ENCODE data around the gene OTP. TPM values are rescaled to one million over a fixed set of nuclear protein-coding genes. Genes with fewer than 3 reads are reported as not detected.
A peak's percentile ranks its signal among the peaks of the same experiment; 100 is the strongest.

Gene OTP
- total RNA-seq (2021) (not detected in 2 replicates), Bru-seq, nascent RNA (percentile 7 among the genes with signal in this experiment), BruChase-seq, experiment 1, labeled RNA remaining after a 2-hour chase (not detected), BruChase-seq, experiment 2, labeled RNA remaining after a 6-hour chase (percentile 7 among the genes with signal in this experiment)
- long read RNA-seq, result 0 reads

DNA sequence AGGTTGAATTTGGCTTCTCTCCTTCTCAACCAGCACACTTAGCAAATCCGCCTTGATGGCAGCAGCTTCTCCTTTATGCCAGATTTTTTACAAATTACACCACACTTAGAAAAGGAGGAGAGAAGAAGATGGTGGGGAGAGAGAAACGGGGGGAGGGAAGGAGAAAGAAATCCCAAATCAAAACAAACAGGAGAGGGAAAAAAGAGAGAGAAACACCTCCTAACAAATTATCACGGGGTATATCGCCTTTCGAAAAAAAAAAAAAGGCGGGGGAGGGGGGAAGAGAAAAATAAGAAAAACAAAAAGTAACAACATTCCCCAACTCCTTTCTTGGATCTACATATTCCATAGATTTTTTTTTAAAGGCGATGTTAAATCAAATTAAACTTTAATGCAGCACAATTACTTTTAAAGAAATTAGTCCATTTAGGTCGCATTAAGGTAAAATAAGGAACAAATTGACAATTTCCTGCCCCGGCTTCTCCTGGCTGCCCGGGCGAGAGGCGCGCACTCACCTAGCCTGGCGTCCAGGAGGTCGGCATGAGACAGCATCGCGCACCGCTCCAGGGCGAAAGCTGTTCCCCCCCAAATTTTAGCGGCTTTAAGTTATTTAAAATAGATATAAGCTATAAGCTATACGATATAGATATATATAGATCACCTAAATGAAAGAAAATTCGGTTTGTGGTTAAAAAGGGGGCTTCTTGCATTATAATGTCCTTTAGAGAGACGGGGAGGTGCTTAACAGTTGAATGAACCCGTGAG lies at the start of gene OTP:
TSS of gene OTP (minus strand) at position 716 of the 765 bp plus-strand sequence. CDS start at position 552, 164 bp downstream.
- Histone ChIP-seq H3K36me3 (ENCODE audit: insufficient read depth, low read length, poor library complexity, severe bottlenecking) (no peaks in the 10 kb centered on the region), H3K27ac (ENCODE audit: low read depth, low read length, poor library complexity, severe bottlenecking) (no peak within 1 kb of the TSS), H3K27me3 (replicated peaks; ENCODE audit: insufficient read depth, low read depth, low read length, poor library complexity) (peaks cover 100% of the 10 kb centered on the region), H3K4me3 (ENCODE audit: low read depth, low read length, poor library complexity, severe bottlenecking) (no peak within 1 kb of the TSS), H3K4me1 (ENCODE audit: insufficient read depth, low read length, poor library complexity, severe bottlenecking) (no peaks in the 10 kb centered on the region), H3K9me3 (ENCODE audit: low read depth, low read length, poor library complexity, severe bottlenecking) (no peaks in the 10 kb centered on the region)
- DNase-seq (ENCODE audit: low spot score), result no peak
- no TSS peak for BruUV-seq (replicated peaks)
- ChIA-PET CTCF (interaction anchor here (0.8 kb wide), 1 partner anchor 9 kb away, joined by 3 read pairs; no protein-coding TSS in a partner anchor), POLR2A (ENCODE audit: low non-redundant PET) (no interaction called here)
- intact Hi-C loops (cut with micrococcal nuclease; ENCODE audit: unreplicated experiment), result loop anchor here (10.0 kb wide), 1 partner anchor 317 kb away; no protein-coding TSS in a partner anchor
- no peak for TF ChIP-seq EZH2 (IDR thresholded peaks at IDR 0.05; ENCODE audit: borderline replicate concordance, low read depth, low read length, poor library complexity, severe bottlenecking)
- TF ChIP-seq, protein P1, sequence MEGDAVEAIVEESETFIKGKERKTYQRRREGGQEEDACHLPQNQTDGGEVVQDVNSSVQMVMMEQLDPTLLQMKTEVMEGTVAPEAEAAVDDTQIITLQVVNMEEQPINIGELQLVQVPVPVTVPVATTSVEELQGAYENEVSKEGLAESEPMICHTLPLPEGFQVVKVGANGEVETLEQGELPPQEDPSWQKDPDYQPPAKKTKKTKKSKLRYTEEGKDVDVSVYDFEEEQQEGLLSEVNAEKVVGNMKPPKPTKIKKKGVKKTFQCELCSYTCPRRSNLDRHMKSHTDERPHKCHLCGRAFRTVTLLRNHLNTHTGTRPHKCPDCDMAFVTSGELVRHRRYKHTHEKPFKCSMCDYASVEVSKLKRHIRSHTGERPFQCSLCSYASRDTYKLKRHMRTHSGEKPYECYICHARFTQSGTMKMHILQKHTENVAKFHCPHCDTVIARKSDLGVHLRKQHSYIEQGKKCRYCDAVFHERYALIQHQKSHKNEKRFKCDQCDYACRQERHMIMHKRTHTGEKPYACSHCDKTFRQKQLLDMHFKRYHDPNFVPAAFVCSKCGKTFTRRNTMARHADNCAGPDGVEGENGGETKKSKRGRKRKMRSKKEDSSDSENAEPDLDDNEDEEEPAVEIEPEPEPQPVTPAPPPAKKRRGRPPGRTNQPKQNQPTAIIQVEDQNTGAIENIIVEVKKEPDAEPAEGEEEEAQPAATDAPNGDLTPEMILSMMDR (conservative IDR thresholded peaks at IDR 0.05; ENCODE audit: low read depth, low read length), result no peak

DNA sequence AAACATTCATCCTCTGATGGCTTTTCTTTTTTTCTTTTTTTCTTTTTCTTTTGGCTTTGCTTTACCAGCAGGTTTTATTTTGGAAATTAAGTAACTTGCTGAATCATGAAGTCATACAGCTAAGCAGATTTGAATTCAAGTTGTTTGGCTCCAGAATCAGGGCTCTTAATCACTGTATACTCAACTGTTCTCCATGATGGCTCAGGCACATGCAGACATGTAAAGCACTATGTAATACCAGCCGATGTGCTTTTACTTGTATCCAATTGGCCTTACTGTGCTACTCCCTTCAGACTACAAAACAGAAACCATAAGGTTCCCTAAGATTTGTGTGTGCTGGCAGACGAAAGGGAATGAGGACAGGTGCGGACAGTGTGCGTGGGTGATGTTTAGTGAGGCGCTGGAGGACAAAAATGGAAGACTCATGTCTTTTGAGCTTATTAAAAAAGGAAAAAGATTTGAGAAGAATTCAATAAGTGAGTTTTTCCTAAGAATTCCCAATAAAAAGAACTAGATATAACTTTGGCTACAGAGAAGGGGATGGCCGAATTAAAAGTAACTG lies 44.7 kb upstream of the OTP start:
- no peak for TF ChIP-seq EZH2 (IDR thresholded peaks at IDR 0.05; ENCODE audit: borderline replicate concordance, low read depth, low read length, poor library complexity, severe bottlenecking)
- BruUV-seq (replicated peaks), result no TSS peak
- ChIA-PET CTCF (no interaction called here), POLR2A (ENCODE audit: low non-redundant PET) (no interaction called here)
- no peaks in the 10 kb centered on the region for H3K27me3 ChIP-seq (replicated peaks; ENCODE audit: insufficient read depth, low read depth, low read length, poor library complexity)
- peaks cover 1% of the 10 kb centered on the region for H3K36me3 ChIP-seq (ENCODE audit: insufficient read depth, low read length, poor library complexity, severe bottlenecking)
- H3K27ac ChIP-seq (ENCODE audit: low read depth, low read length, poor library complexity, severe bottlenecking), result no peak overlapping the region
- no peaks in the 10 kb centered on the region for H3K9me3 ChIP-seq (ENCODE audit: low read depth, low read length, poor library complexity, severe bottlenecking)
- no peaks in the 10 kb centered on the region for H3K4me1 ChIP-seq (ENCODE audit: insufficient read depth, low read length, poor library complexity, severe bottlenecking)
- intact Hi-C loops (cut with micrococcal nuclease; ENCODE audit: unreplicated experiment), result no loop called here
- DNase-seq (ENCODE audit: low spot score), result no peak
- no peak overlapping the region for H3K4me3 ChIP-seq (ENCODE audit: low read depth, low read length, poor library complexity, severe bottlenecking)

DNA sequence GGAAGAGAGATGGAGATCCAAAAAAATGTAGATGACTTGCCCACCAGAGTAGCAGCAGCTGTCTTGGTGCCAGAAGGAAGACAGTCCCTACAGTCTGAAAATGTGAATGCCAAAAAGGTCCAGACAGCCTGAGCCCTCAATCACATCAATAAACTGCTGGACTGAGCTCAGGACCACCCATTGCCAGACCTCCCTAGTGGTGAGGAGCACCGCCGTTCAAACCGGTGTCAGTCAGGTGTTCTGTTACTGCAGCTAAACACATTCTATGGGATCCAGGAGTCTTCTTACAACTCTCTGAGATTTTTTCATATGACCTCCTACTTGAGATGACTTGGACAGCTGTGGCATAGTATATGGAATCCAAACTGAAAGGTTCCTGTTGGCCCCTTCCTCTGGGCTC lies 32.0 kb upstream of the OTP start:
- BruUV-seq (replicated peaks), result no TSS peak
- H3K27ac ChIP-seq (ENCODE audit: low read depth, low read length, poor library complexity, severe bottlenecking), result no peak overlapping the region

More for the DNA sequence above, 32.0 kb upstream of the OTP start:
- POLR2A ChIA-PET (ENCODE audit: low non-redundant PET), result no interaction called here
- intact Hi-C loops (cut with micrococcal nuclease; ENCODE audit: unreplicated experiment), result no loop called here
- Histone ChIP-seq H3K9me3 (ENCODE audit: low read depth, low read length, poor library complexity, severe bottlenecking) (no peaks in the 10 kb centered on the region), H3K27me3 (replicated peaks; ENCODE audit: insufficient read depth, low read depth, low read length, poor library complexity) (peaks cover 18% of the 10 kb centered on the region), H3K4me3 (ENCODE audit: low read depth, low read length, poor library complexity, severe bottlenecking) (no peak overlapping the region), H3K36me3 (ENCODE audit: insufficient read depth, low read length, poor library complexity, severe bottlenecking) (no peaks in the 10 kb centered on the region), H3K4me1 (ENCODE audit: insufficient read depth, low read length, poor library complexity, severe bottlenecking) (no peaks in the 10 kb centered on the region)
- TF ChIP-seq EZH2 (IDR thresholded peaks at IDR 0.05; ENCODE audit: borderline replicate concordance, low read depth, low read length, poor library complexity, severe bottlenecking), result no peak
- TF ChIP-seq, protein P1 (conservative IDR thresholded peaks at IDR 0.05; ENCODE audit: low read depth, low read length), result no peak
- no peak for DNase-seq (ENCODE audit: low spot score)
- CTCF ChIA-PET, result no interaction called here

Measured in A673 (cell line).